ENCODE measurements around the gene BCL2L2. TPM values are rescaled to one million over a fixed set of nuclear protein-coding genes. Genes with fewer than 3 reads are reported as not detected.

Gene BCL2L2
- polyA plus RNA-seq, 1 donor = 50.6 TPM

- peak; percentile 40 for DNase-seq
Measured at GRCh38 chr14:23299211-23299957, 7.2 kb upstream of the BCL2L2 start.

GRCh38 chr14:23299986-23300686, 6.5 kb upstream of the BCL2L2 start:
- no peak for DNase-seq

GRCh38 chr14:23300687-23301223, 5.9 kb upstream of the BCL2L2 start:
- no peak for DNase-seq

- DNase-seq = peak; percentile 98
Measured at GRCh38 chr14:23301288-23301968, 5.2 kb upstream of the BCL2L2 start.

- DNase-seq = no peak
Measured at GRCh38 chr14:23301969-23302289, 4.7 kb upstream of the BCL2L2 start.

- peak; percentile 46 for DNase-seq
Measured at GRCh38 chr14:23302290-23303225, 4.1 kb upstream of the BCL2L2 start, which contains the start of gene PPP1R3E. PPP1R3E (minus strand) TSS chr14:23302859; CDS start chr14:23302576, 283 bp downstream.

GRCh38 chr14:23307146-23307530, 505 bp downstream of the BCL2L2 start:
- DNase-seq = no peak

- no peak for DNase-seq
Measured at GRCh38 chr14:23307687-23308644, 1.3 kb downstream of the BCL2L2 start.

GRCh38 chr14:23308721-23309445, 2.2 kb downstream of the BCL2L2 start:
- no peak for DNase-seq

GRCh38 chr14:23310546-23310945, 3.9 kb downstream of the BCL2L2 start:
- no peak for DNase-seq

- DNase-seq = no peak
Measured at GRCh38 chr14:23316300-23316699, 9.7 kb downstream of the BCL2L2 start.

- DNase-seq = no peak
Measured at GRCh38 chr14:23319746-23320583, 13.3 kb downstream of the BCL2L2 start.

- peak; percentile 100 for DNase-seq
Measured at GRCh38 chr14:23320584-23321571, 14.2 kb downstream of the BCL2L2 start, which contains the start of gene PABPN1. PABPN1 (plus strand) TSS chr14:23321457; CDS start chr14:23321470, 13 bp downstream.

GRCh38 chr14:23321572-23322547, 15.2 kb downstream of the BCL2L2 start:
- peak; percentile 33 for DNase-seq

- no peak for DNase-seq
Measured at GRCh38 chr14:23322568-23323517, 16.2 kb downstream of the BCL2L2 start.

Measured in left kidney (tissue), 2 donors.